Umbilical cord (tissue), 2 donors: ENCODE results near the gene RADIL. TPM values are rescaled to one million over a fixed set of nuclear protein-coding genes. Genes with fewer than 3 reads are reported as not detected.

ENCODE experiments used
- DNase-seq: peaks from one replicate; pipeline ENCODE4 v3.0.0-alpha.2; 2015; ENCODE audit warnings: low spot score
- total RNA-seq: library from RNA; depleted of rRNA; stranded (reverse); fragments of >200 nt; gene quantifications from one replicate; pipeline ENCODE4 v1.2.3, GENCODE V29; 2014; ENCODE audit warnings: low replicate concordance; ENCODE audit not compliant: insufficient read depth

RADIL gene
- total RNA-seq, 1 donor from 2014 or later = 1.2 TPM

DNA sequence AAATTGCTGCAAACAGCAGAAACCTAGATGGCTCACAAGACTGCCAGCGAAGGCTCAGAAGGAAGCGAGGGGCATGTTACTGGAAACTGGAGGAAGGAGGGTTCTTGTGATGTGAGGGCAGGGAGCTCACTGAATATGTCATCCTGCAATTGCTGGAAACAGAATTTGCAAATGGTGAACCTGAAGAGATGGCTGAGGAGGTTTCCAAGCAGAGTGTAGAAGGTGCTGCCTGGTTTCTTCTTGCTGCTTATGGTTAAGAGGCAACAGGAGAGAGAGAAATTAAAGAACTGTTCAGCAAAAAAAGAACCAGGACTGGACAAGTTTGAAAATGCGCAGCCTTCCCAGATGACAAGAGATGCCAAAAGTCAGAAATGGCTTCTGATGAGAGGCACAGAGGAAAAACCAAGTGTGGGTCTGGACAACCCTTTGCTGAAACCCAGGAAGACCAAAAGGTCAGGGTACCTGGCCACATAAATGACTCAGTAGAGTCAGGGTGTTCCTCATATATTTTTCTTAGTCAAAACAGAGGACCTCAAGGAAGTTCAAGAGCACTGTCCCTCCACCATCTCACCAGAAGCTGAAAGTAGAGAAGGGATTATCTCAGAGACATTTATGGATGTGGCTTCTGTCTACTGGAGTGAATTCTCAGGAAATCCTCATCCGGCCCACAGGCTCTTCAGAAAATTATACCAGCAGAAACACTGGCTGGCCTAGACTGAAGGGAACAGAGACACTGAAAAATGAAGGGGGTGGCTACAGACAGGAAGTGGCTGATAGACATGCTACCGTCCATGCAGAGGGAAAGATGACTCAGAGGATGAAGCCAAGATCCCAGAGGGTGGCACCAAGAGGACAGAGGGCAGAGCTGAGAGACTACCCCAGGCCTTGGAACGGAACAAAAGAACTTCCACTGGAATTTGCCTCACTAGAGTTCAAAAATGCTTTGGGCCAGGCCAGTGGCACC lies 31.8 kb downstream of the RADIL start:
- no peak for DNase-seq

DNA sequence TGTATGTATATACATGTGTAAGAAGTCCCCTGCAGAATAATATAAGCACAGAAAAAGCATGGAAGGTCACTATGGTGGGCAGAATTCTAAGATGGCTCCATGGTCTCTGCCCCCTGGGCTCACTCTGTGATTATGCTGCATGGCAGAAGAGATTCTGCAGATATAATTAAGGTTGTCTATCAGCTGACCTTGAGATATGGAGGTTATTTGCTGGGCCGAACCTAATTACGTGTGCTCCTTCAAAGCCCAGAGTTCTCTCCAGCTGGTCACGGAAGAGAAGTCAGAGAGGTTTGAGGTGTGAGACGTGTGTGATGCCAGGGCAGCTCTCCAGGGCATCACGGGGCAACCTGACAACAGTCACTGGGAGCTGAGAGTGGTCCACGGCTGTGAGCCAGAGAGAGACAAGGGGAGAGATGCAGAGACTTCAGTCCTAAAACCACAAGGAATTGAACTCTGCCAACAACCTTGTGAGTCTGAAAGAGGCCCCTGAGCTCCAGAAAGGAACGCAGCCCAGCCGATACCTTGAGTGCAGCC lies 33.2 kb downstream of the RADIL start:
- DNase-seq = no peak

DNA sequence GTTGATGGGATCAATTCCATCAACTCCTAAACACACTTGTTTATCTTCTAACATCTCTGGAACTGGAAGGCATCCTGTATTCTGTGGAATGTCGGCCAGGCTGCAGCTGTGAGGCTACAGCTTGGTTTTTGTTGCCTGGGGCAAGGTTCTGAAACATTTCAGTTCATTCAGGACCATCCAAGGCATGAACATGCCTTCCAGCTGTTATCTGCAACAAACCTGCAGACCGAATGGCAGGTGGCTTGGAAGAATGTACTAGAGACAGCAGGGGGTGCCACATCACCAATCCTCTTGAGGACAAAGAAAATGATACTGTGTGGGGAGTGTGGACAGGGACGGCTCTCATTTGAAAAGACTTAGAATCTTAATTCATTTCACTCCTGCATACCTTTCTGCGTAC lies 34.1 kb downstream of the RADIL start:
- DNase-seq = peak; percentile 40

DNA sequence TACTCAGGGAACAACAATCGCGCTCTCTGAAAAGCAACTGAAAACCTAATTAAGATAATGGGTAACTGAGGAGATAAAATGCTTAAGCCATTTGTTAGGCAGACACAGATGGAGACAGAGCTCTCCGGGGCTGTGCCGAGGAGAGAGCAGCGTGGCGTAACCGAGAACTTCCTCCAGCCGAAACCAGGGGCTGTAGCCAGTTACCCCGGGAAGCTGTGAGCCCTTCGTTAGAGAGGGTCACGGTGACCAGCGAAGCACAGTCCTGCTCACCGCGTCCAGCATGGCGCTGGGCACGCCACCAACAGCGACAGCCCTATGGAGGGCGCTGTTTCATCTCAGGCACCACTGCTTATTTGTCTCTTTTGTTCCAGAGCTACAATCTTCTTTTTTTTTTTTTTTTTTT lies 37.8 kb downstream of the RADIL start:
- no peak for DNase-seq

DNA sequence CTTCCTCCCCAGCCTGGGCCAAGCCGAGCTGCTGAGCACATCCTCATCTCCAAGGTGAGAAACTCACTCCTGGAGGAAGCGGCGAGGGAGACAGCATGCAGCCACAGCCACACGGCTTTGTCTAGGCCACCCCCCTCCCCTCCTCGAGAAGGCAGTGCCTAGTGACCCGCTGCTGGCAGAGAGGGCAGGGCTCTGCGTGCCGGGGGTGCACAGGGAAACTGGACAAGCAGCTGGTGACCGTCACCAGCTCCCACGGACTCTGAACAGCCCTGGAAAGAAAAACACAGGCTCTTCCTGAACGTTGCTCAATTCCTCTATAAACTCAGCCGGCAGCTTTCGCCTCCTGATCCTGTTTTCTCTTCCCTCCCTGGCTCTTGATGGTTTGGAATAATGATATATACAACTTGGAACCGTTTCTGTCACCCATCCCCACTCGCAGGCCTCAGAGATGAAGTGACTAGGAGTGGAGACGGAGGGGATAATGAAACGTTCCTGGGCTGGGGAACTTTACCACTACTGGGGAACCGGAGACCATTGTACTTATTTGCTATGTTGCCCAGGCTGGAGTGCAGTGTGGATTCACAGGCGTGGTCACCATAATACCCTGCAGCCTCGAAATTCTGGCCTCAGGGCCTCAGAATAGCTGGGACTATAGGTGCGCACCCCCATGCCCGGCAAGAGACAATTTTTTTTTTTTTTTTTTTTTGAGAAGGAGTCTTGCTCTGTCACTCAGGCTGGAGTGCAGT lies 41.0 kb downstream of the RADIL start:
- DNase-seq = peak; percentile 19

DNA sequence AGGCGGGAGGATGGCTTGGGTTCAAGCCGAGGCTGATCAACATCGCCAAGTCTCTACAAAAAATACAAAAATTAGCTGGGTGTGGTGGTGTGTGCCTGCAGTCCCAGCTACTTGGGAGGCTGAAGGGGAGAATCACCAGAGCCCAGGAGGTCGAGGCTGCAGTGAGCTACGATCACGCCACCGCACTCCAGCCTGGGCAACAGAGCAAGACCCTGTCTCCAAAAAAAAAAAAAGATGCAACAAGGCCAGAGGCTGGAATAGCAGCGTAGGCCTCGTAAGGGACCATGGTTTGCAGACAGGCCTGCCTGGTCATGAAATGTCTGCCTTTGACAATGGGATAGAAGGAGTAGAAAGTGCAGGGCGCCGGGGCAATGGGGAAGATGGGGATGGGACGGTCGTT lies 41.7 kb downstream of the RADIL start:
- no peak for DNase-seq

DNA sequence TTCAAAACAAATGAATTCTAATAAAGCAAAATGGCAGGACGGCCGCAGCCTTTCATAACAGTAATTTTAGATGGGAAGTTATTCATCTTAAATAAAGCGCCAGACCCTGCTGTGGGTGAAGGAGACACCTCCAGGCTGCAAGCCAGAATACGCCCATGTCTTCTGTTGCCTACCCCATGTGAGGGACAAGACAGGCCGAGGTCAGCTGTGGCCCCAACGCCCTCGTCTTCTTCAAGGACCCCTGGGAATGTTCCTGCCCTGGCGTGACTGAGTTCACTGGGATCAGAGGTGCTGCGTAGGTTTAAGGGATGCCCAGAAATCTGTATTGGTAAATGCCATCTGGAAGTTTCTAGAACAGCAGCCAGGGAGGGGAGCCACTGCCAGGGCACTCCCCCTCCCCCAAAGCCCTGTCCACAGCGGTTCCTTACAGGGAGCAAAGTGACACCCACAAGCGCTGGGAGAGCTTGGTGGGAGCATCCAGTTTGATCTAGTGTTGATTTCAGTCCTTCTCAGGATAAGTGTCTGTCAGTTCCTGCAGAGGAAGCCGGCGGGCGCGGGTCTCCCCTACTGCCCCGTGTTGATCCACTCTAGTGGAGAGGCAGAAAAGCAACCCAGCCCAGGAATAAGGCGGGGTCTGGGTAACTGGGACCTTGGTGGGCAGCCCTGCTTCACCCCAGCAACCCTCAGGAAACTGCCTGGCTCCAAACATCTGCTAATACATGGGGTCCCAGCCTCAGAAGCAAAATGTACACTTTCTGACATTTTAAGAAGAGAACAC lies 42.3 kb downstream of the RADIL start:
- DNase-seq = no peak

DNA sequence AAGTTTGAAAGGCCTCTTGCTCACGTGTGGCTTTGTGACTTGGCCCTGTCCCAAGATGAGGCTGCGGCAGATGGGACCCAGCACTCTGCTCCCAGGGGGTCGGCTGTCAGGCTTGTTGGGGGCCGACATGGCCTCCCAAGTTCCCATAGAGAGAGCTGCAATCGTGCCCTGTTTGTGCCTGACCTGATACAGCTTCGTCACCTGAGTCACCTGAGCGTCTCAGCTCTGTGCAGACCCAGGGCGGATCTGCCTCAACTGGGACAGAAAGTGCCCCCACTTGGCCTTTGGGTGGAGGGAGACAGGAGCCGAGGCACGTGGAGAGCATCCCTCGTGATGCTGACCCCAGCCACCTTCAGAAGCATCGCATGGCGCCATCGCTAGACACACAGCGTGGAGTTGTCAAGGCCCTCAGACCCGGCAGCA lies 43.4 kb downstream of the RADIL start:
- no peak for DNase-seq

DNA sequence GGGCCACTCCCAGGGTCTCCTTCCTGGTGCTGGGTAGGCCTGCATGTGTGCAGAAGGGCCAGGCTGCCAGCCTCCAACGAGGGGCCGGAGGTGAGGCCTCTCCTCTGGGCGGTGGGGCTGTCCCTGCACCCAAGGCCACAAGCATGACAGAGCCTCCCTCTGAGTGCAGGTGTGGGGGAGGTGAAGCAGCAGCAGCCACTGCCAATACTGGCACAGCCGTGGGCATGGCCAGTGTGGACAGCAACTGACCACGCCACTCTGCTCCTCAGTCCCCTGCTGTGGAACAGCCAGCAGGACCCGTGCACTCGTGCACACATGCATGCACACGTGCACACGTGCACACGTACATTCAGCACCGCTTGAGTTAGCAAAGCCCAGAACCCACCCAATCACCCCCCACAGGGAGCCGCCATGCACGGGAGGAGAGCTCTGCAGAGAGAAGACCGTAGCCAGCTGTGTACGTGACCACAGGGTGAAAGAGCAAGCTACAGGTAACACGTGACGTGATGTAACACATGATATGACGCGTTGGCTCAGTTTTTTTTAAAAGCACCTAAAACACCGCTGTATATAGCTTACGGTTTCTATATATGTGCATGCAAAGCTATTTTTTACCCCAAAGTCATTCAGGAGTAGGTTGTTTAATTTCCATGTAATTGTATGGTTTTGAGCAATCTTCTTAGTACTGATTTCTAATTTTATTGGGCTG lies 44.7 kb downstream of the RADIL start:
- DNase-seq = no peak

DNA sequence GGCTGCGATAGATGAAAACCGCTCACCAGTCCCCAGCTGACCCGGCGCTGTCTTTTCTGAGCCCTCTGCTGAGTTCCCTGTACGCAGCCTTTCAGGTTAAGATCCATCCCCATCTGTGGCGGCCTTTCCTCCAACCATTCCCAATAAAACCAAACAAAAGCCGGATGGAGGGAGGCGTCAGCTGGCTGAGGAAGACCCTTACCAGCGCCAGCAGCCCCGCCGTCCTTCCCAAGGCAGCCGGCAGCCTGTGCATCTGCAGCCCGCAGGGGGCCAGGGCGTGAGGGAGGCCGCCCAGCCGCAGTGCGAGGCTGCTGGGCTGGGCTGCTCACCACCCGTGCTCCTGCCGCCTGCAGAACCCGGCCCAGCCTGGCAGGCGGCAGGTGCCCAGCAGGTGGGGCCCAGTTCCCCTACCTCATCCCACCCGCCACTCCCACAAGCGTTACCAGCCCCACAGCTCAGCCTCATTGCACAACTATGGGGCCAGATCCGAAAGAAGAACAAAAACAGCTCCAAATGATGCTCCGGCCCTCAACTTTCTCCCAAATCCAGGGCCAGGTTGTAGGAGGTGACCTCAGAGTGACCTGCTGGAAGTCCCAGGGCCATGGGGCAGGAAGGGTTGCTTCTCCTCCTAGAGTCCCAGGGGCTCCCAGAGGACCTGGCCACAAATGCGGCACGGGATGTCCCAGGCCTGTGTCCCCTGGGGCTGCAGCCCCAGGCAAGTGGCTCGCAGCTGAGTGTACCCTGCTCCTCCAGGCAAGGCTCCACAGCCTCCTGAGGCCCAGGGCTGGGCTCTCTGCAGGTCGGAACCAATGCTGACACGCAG lies 45.5 kb downstream of the RADIL start:
- DNase-seq = no peak

DNA sequence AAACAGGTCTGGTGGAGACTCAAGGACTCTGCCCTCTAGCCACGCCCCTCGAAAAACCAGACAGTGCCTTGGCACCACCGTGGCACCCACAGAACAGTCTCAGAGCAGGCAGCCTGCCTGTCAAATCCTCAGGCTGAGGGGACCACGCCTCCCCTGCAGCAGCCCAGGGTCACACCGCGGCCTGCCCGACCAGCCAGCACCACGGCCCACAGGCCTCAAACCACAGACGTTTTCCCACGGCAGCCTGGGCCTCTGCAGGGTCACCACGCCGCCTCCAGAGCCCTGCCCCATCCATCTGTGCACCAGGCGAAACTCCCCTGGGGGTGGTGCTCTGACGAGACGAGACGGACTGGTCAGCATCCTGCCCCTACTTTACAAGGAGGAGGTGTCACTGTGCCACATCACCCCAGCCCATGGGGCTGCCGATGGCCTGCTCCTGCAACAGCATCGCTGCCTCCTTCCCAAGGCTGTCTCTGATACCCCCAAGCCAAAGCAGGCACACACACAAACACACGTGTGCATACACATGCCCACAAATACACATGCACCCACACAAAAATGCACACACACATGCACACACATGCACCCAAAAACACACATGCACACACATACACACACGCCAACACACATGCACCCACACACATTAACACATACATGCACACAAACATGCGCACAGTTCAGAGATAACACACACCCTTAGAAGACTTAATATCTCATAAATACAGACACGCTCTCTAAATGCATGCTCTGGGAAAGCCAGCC lies 46.3 kb downstream of the RADIL start:
- DNase-seq = peak; percentile 36

DNA sequence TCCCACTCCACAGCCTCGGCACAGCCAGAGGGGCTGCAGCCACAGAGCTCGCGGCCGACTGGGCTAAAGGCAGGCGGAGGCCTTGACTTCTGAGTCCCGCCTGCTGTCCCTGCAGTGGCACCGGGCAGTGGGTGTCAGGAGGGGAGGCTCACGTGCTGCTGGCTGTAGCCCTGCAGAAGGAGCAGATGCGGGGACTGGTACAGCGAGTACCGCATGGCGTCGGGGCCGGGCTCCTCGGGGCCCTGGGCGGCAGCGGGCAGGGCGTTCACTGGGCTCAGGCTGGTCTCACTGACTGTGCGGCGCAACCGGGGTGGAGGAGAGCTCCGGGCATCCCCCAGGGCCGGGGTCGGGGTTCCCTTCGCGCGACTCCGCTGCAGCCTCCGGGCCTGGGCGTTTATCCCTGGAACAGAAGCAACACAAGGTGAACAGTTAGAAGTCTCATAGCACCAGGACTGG lies 47.3 kb downstream of the RADIL start:
- no peak for DNase-seq

DNA sequence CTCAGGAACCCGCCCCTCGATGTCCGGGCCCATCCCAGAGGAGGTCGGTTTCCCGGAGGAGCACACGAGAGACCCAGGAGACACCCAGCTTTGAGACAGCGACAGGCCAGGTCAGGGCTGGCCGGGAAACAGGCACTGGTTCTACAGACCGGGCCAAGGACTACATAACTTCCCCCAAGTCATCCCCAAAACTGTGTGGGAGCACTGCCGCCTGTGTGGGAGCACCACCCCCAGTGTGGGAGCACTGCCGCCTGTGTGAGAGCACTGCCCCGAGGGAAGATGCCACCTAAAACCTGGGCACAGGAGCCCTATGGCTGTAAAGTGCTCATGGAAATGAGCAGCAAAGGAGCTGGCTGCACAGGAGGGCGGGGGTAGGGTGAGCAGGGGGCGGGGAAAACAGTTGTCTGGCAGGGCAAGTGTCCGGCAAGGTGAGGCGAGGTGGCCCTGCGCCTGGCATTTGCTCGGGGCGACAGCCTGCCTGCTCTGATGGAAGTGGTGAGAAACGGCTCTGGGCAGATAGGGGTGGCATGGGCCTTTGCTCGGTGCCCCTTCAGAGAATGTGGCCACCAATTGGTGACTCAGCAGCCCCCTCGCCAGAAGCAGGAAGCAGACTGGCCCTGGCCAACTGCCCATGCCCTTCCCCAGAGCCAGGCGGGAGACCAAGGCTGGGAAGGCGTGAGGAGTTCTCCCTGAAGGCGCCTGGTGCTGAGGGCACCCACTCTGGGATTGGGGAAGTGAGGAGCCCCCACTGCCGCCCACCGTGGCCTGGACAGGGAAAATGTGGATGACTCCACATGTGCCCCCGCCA lies 47.9 kb downstream of the RADIL start:
- no peak for DNase-seq

DNA sequence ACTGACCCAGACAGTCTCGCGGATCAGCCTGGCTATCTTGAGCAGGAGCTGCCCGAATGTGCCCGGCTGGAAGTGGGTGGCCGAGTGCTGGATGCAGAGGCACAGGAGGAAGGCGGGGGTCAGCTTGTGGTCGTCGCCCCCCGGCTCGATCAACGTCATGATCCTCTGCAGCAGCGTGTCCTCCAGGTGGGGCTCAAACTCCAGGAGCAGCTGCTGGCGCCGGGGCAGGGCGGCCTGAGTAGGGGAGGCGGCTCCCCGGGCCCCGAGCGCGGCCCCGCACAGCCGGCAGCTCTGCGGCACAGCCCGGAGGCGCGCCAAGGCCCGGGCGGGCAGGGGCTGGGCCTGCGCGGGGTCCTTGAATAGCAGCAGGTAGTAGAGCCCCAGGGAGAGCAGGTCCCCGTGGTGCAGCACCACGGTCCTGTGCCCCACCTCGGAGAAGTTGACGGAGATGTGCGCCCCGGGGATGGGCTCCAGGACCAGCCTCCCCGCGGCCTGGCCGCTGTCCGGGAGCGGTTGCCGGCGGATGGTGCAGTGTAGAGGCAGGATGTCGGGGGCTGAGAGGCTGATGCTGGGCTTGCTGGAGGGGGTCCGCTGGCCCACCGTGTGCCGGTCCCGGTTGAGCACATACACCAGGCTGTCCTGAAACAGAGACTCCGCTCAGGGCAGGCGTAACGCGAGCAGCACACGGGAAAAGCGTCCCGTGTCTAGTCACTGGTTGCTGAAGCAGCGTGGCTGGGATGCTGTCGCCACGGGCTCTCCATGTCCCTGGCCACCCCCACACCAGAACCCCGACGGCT lies 48.7 kb downstream of the RADIL start:
- no peak for DNase-seq

DNA sequence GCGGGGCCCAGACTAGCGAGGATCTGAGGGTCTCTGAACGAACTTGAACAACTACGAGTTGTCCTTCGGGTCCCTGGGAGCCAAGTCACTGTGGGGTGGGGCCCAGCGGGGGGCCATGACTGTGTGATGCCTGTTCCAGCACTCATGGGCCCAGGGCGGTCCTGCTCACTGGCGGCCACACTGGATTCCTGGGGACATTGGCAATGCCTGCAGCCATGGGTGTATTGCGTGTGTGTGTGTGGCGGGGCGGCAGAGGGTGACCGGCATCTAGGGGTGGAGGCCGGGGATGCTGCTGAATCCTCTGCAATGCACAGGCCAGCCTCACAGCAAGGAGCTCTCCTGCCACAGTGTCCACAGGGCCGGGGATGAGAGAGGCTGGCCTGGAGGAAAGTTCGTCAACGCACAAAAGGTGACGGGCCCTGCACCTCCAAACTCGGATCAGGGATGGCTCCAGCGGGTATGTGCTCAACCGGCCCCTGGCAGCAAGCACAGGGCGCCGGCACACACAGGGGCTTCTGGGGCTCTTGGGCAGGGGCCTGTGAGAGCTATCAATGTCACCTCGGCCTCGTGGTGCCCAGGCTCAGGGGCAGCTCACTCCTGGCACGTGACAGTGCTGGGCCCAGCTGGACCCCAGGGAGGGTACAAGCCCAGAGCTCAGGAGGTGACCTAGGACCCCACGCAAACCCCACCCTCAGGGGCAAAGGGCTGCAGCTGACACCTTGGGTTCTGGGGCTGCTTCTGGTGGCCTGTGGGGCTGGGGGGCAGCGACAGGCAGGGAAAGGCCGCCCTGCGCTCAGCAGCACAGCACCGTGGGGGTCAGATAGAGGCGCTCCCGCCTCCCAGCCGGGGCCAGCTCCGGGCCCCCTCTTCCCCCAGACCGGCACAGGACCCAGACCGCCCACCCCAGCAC lies 49.6 kb downstream of the RADIL start:
- no peak for DNase-seq

DNA sequence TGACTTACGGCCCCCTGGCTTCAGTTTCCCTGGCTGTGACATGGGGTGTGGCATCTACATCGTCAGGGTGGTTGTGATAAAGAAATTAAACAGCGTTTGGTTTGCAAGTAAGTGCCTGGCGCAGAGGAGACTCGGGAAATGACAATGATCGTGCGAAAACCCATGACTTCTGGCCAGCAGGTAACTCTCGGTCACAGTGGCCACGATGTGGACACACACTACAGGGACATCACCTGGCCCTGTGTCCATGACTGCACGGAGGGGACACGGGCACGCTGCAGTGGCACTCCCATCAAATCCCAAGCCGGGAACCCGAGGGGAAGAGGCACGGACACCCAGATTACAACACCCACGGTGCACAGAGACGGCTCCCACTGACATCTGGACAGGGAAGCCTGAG lies 50.3 kb downstream of the RADIL start:
- DNase-seq = no peak

DNA sequence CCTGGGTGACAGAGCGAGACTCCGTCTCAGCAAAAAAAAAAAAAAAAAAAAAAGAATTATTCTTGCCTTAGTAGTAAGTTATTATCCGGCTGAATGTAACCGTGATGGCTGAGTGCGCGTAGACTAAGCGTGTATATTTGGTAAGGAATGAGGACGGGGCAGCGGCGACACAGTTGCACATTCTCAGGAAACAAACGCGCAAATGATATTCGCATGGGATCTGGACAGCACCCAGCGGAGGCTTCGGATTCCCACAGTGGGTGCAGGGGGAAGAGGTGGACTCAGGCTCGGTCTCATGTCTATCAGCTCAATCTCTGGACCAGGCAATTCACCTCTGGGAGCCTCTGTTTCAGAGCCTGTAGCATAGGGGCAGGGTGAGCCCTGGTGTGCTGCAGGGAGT lies 50.8 kb downstream of the RADIL start:
- no peak for DNase-seq
